Transverse colon (tissue), 4 donors: Measurements from ENCODE around the gene RAI1. TPM values are rescaled to one million over a fixed set of nuclear protein-coding genes. Genes with fewer than 3 reads are reported as not detected.

Experiments
- DNase-seq: peaks from one replicate; pipeline ENCODE4 v3.0.0-alpha.2; 2019
- H3K27ac ChIP-seq, 4 donors: fragments of 200-600 bp; sonication (generic); 2 replicates each; pipeline ENCODE4 v1.5.1; 2016 to 2018; ENCODE audit warnings: inconsistent platforms in 4 of 4
- H3K27me3 ChIP-seq: fragments of 200-600 bp; sonication (generic); 2 replicates; pipeline ENCODE4 v1.5.1; 2017; ENCODE audit warnings: inconsistent platforms
- H3K36me3 ChIP-seq, 4 donors: fragments of 200-600 bp; sonication (generic); 2 replicates each; pipeline ENCODE4 v1.5.1; 2017 to 2019; ENCODE audit warnings: inconsistent platforms in 4 of 4
- H3K4me1 ChIP-seq, 4 donors: fragments of 200-600 bp; sonication (generic); 2 replicates each; pipeline ENCODE4 v1.5.1; 2017 to 2020; ENCODE audit warnings: inconsistent platforms in 4 of 4
- H3K4me3 ChIP-seq, 4 donors: fragments of 200-600 bp; sonication (generic); 1 replicate in 1 of 4; 2 replicates in 3 of 4; pipeline versions ENCODE4 v1.5.1 to v1.6.1; 2017 to 2019; ENCODE audit warnings: inconsistent platforms in 4 of 4
- H3K9me3 ChIP-seq, 2 donors: fragments of 200-600 bp; sonication (generic); 2 replicates each; pipeline ENCODE4 v1.5.1; 2017 to 2019; ENCODE audit warnings: inconsistent platforms in 2 of 2
- EP300 ChIP-seq: sonication (generic); formaldehyde crosslinking; IDR thresholded peaks from one replicate; pipeline ENCODE4 v1.6.1; 2017; ENCODE audit warnings: antibody characterized with exemption, low read depth
- POLR2A ChIP-seq: fragments of 450-650 bp; IDR thresholded peaks from one replicate; pipeline ENCODE4 v1.6.1; 2016; ENCODE audit warnings: antibody characterized with exemption, mild to moderate bottlenecking, moderate library complexity
- POLR2AphosphoS5 ChIP-seq, 3 donors: sonication (generic); formaldehyde crosslinking; IDR thresholded peaks; one replicate each; pipeline ENCODE4 v1.6.1; 2016; ENCODE audit warnings: antibody characterized with exemption in 3 of 3
- WGBS, 2 donors: methylation state at CpG; one replicate each; pipeline ENCODE4 v1.1.5; 2018; ENCODE audit warnings: low coverage in 1 of 2; 5-methylcytosine and 5-hydroxymethylcytosine counted together
- in situ Hi-C, 4 donors: fragments of 200-750 bp; cut with MboI; loops; one replicate each; pipeline versions ENCODE4 v1.15.0 to v1.15.1; 2017; ENCODE audit warnings: low sequenced_read_pairs in 3 of 4, low pct_ligation_motif_present in 1 of 4, low pct_unique_long_range_greater_than_20kb in 1 of 4
- intact Hi-C: fragments of 100-400 bp; cut with DNase I; formaldehyde crosslinking; loops from one replicate; pipeline ENCODE4 v1.15.1; 2023; ENCODE audit warnings: low total_unique reads
- total RNA-seq, 4 donors: library from RNA; depleted of rRNA; stranded (reverse); fragments of >200 nt; gene quantifications; one replicate each; pipeline ENCODE4 v1.1.0, GENCODE V29; 2016
- TF ChIP-seq, protein P1 (sequence below), 5 experiments: fragments of 200-600 bp in 3 of 5; fragments of 450-650 bp in 2 of 5; sonication (generic) in 3 of 5; IDR thresholded peaks; 1 replicate in 2 of 5; 2 replicates in 3 of 5; pipeline ENCODE4 v1.5.1; 2016 to 2017; ENCODE audit warnings: antibody characterized with exemption in 5 of 5, inconsistent platforms in 3 of 5, mild to moderate bottlenecking in 2 of 5, moderate library complexity in 1 of 5

Gene RAI1
- total RNA-seq, 4 donors from 2014 or later = 14.1 to 163 (median 34.6) TPM

DNA sequence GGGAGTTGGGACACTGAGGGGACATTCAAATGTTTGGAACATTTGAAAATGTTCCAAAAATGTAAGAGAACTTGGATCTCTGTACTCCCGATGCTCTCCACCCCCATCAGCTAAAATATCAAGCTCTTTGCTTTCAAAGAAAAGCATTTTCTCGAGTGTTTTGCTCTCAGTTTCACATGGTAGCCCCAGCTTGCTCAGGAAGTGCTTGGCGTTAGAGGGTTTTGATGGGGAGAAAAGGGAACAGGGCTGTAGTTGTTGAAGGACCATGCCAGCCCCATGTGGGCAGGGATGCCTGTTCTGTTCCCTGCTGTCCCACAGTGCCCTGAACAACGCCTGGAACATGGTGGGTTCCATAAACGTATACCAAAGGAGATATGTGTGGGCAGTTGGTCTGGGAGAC, 37.0 kb downstream of the RAI1 start:
- in situ Hi-C loops (no loop called here), intact Hi-C loops (no loop called here)
- no peaks in the 10 kb centered on the region for H3K9me3 ChIP-seq
- TF ChIP-seq POLR2AphosphoS5 (IDR thresholded peaks at IDR 0.05) = no peak
- TF ChIP-seq POLR2A = no peak
- no peak for TF ChIP-seq EP300
- TF ChIP-seq, protein P1, sequence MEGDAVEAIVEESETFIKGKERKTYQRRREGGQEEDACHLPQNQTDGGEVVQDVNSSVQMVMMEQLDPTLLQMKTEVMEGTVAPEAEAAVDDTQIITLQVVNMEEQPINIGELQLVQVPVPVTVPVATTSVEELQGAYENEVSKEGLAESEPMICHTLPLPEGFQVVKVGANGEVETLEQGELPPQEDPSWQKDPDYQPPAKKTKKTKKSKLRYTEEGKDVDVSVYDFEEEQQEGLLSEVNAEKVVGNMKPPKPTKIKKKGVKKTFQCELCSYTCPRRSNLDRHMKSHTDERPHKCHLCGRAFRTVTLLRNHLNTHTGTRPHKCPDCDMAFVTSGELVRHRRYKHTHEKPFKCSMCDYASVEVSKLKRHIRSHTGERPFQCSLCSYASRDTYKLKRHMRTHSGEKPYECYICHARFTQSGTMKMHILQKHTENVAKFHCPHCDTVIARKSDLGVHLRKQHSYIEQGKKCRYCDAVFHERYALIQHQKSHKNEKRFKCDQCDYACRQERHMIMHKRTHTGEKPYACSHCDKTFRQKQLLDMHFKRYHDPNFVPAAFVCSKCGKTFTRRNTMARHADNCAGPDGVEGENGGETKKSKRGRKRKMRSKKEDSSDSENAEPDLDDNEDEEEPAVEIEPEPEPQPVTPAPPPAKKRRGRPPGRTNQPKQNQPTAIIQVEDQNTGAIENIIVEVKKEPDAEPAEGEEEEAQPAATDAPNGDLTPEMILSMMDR (IDR thresholded peaks at IDR 0.05) = no peak
- peaks cover 14 to 35% (median 21%) of the 10 kb centered on the region in 4 donors for H3K4me1 ChIP-seq
- no peaks in the 10 kb centered on the region for H3K27me3 ChIP-seq
- H3K4me3 ChIP-seq = no peak overlapping the region
- no peak overlapping the region for H3K27ac ChIP-seq
- no peak for DNase-seq
- no peaks in the 10 kb centered on the region for H3K36me3 ChIP-seq
- 61 to 82% methylated on average over 3 to 5 of the region's 5 CpGs for WGBS, 2 donors

GRCh38 chr17:17719199-17719940, 38.1 kb downstream of the RAI1 start:
- H3K4me1 ChIP-seq = peaks cover 5 to 31% (median 17%) of the 10 kb centered on the region in 4 donors

GRCh38 chr17:17719966-17720543, 38.8 kb downstream of the RAI1 start:
- in situ Hi-C loops (no loop called here), intact Hi-C loops (no loop called here)
- 40 to 78% methylated on average over 1 to 3 of the region's 3 CpGs for WGBS, 2 donors
- Histone ChIP-seq H3K36me3 (no peaks in the 10 kb centered on the region), H3K27ac (no peak overlapping the region), H3K27me3 (no peaks in the 10 kb centered on the region), H3K9me3 (no peaks in the 10 kb centered on the region), H3K4me1 (peaks cover 0 to 31% (median 15%) of the 10 kb centered on the region in 4 donors), H3K4me3 (no peak overlapping the region)
- DNase-seq = no peak
- TF ChIP-seq, protein P1 (IDR thresholded peaks at IDR 0.05) = no peak
- TF ChIP-seq POLR2A (no peak), EP300 (no peak), POLR2AphosphoS5 (IDR thresholded peaks at IDR 0.05) (no peak)

More at GRCh38 chr17:17719199-17719940, 38.1 kb downstream of the RAI1 start:
- no peak overlapping the region for H3K4me3 ChIP-seq
- DNase-seq = no peak
- intact Hi-C loops (no loop called here), in situ Hi-C loops (no loop called here)
- no peaks in the 10 kb centered on the region for H3K36me3 ChIP-seq
- TF ChIP-seq, protein P1 (IDR thresholded peaks at IDR 0.05) = no peak
- TF ChIP-seq EP300 = no peak
- no peak for TF ChIP-seq POLR2AphosphoS5 (IDR thresholded peaks at IDR 0.05)
- no peak for TF ChIP-seq POLR2A
- no peaks in the 10 kb centered on the region for H3K27me3 ChIP-seq
- WGBS, 2 donors = 93 to 94% methylated on average over 4 to 6 of the region's 6 CpGs
- H3K27ac ChIP-seq = no peak overlapping the region
- no peaks in the 10 kb centered on the region for H3K9me3 ChIP-seq

DNA sequence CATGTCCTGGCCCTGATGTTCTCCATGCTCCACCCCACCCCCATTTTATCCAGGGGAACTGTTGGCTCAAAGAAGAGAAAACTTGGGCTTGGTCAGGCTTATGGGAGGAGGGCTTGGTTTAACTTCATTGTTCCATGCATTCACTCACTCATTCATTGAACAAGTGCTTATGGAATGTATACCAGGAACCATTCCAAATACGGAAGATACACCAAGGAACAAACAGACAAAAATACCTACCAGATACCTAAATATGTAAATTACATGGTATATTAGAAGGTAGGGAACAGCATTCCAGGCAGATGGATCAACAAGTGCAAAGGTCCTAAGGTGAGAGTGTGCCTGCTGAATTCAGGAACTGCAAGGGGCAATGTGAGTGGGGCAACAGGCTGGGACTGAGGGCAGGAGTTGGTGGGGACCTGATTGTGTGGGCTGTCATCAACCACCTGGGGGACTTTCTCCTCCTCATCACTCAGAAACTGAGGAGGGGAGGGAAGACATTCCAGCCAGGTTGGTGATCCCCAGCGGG, 39.9 kb downstream of the RAI1 start:
- 67 to 91% methylated on average over 1 to 2 of the region's 2 CpGs for WGBS, 2 donors
- Histone ChIP-seq H3K27ac (no peak overlapping the region), H3K27me3 (no peaks in the 10 kb centered on the region), H3K36me3 (no peaks in the 10 kb centered on the region), H3K4me3 (no peak overlapping the region), H3K4me1 (peaks cover 6 to 42% (median 22%) of the 10 kb centered on the region in 4 donors), H3K9me3 (no peaks in the 10 kb centered on the region)
- DNase-seq = no peak
- in situ Hi-C loops = no loop called here
- TF ChIP-seq EP300 (no peak), POLR2AphosphoS5 (IDR thresholded peaks at IDR 0.05) (no peak), POLR2A (no peak)
- TF ChIP-seq, protein P1 (IDR thresholded peaks at IDR 0.05) = no peak
- intact Hi-C loops = no loop called here
